GM23338 (cell line): ENCODE measurements around the gene DACH1. TPM values are rescaled to one million over a fixed set of nuclear protein-coding genes. Genes with fewer than 3 reads are reported as not detected.

Source experiments
- ATAC-seq: fragments of 200-7000 bp; cut with Tn5 transposase; 3 replicates; pipeline ENCODE4 v1.9.1; 2020
- DNase-seq: peaks from one replicate; pipeline ENCODE4 v3.0.0-alpha.2; 2015; ENCODE audit warnings: low spot score
- H2AFZ ChIP-seq: fragments of 200-600 bp; sonication (generic); 2 replicates; pipeline ENCODE4 v1.8.0; 2016; ENCODE audit warnings: antibody characterized with exemption, mild to moderate bottlenecking, moderate library complexity
- H3F3A ChIP-seq: fragments of 200-600 bp; sonication (generic); replicated peaks from 2 replicates; pipeline ENCODE4 v1.8.0; 2017; ENCODE audit warnings: antibody characterized with exemption, mixed run types, low read depth
- H3K27ac ChIP-seq: fragments of 200-600 bp; sonication (generic); 2 replicates; pipeline ENCODE4 v1.6.1; 2016; ENCODE audit warnings: low read depth
- H3K27me3 ChIP-seq: fragments of 200-600 bp; sonication (generic); 2 replicates; pipeline ENCODE4 v1.8.0; 2016; ENCODE audit warnings: mild to moderate bottlenecking, mixed run types, moderate library complexity; ENCODE audit not compliant: insufficient read depth
- H3K36me3 ChIP-seq: fragments of 200-600 bp; sonication (generic); 2 replicates; pipeline ENCODE4 v1.8.0; 2016; ENCODE audit warnings: mild to moderate bottlenecking; ENCODE audit not compliant: insufficient read depth
- H3K4me1 ChIP-seq: fragments of 200-600 bp; sonication (generic); 2 replicates; pipeline ENCODE4 v1.8.0; 2016; ENCODE audit warnings: mild to moderate bottlenecking, moderate library complexity; ENCODE audit not compliant: insufficient read depth
- H3K4me2 ChIP-seq: fragments of 200-600 bp; sonication (generic); 2 replicates; pipeline ENCODE4 v1.7.1; 2017; ENCODE audit warnings: mixed run types
- H3K4me3 ChIP-seq: fragments of 200-600 bp; sonication (generic); 2 replicates; pipeline ENCODE4 v1.6.1; 2016; ENCODE audit warnings: mixed run types
- H3K79me2 ChIP-seq: fragments of 200-600 bp; sonication (generic); replicated peaks from 2 replicates; pipeline ENCODE4 v1.8.0; 2017; ENCODE audit warnings: mild to moderate bottlenecking; ENCODE audit not compliant: insufficient read depth
- H3K9me2 ChIP-seq: fragments of 200-600 bp; sonication (generic); 2 replicates; pipeline ENCODE4 v1.8.0; 2017; ENCODE audit not compliant: insufficient read depth
- H4K20me1 ChIP-seq: fragments of 200-600 bp; sonication (generic); replicated peaks from 2 replicates; pipeline ENCODE4 v1.8.0; 2017; ENCODE audit warnings: mild to moderate bottlenecking; ENCODE audit not compliant: insufficient read depth
- H3K27ac Mint-ChIP-seq: 2 replicates; pipeline ENCODE4 v1.8.0; 2020; ENCODE audit warnings: inconsistent platforms, mild to moderate bottlenecking, moderate library complexity, mixed read lengths
- H3K27me3 Mint-ChIP-seq: 3 replicates; pipeline ENCODE4 v1.8.0; 2022; ENCODE audit warnings: low read depth, mild to moderate bottlenecking, moderate library complexity, mixed read lengths, inconsistent platforms; ENCODE audit not compliant: insufficient read depth, poor library complexity
- H3K36me3 Mint-ChIP-seq: 3 replicates; pipeline ENCODE4 v1.8.0; 2021; ENCODE audit warnings: low read depth, mild to moderate bottlenecking, inconsistent platforms, moderate library complexity, mixed read lengths
- H3K4me1 Mint-ChIP-seq: 3 replicates; pipeline ENCODE4 v1.8.0; 2020; ENCODE audit warnings: mild to moderate bottlenecking, inconsistent platforms, mixed read lengths
- H3K4me3 Mint-ChIP-seq: 3 replicates; pipeline ENCODE4 v1.8.0; 2021; ENCODE audit warnings: moderate library complexity, mild to moderate bottlenecking, inconsistent platforms, mixed read lengths
- H3K9me3 Mint-ChIP-seq: 3 replicates; pipeline ENCODE4 v1.8.0; 2020; ENCODE audit warnings: moderate library complexity, mild to moderate bottlenecking, inconsistent platforms, mixed read lengths
- CREB1 ChIP-seq: fragments of 250-450 bp; sonication (Bioruptor Pico); IDR thresholded peaks from 2 replicates; pipeline ENCODE4 v1.5.0; 2020; ENCODE audit warnings: low read depth, mild to moderate bottlenecking, moderate library complexity
- ETS1 ChIP-seq: IDR thresholded peaks from 2 replicates; pipeline ENCODE4 v1.6.1; 2016; ENCODE audit warnings: antibody characterized with exemption
- EZH2phosphoT487 ChIP-seq: fragments of 200-600 bp; sonication (generic); IDR thresholded peaks from one replicate; pipeline ENCODE4 v1.8.1; 2018; ENCODE audit warnings: antibody characterized with exemption; ENCODE audit not compliant: unreplicated experiment
- NANOG ChIP-seq: IDR thresholded peaks from 2 replicates; pipeline ENCODE4 v1.6.1; 2016; ENCODE audit warnings: antibody characterized with exemption, borderline replicate concordance
- POLR2AphosphoS5 ChIP-seq: IDR thresholded peaks from 2 replicates; pipeline ENCODE4 v1.6.1; 2016; ENCODE audit warnings: antibody characterized with exemption, low read depth
- STAT1 ChIP-seq: IDR thresholded peaks from one replicate; pipeline ENCODE4 v1.6.1; 2016; ENCODE audit warnings: antibody characterized with exemption; ENCODE audit not compliant: unreplicated experiment
- ZNF114 ChIP-seq: fragments of 250-450 bp; sonication (Bioruptor Pico); IDR thresholded peaks from 2 replicates; pipeline ENCODE4 v1.5.0; 2020; ENCODE audit warnings: mild to moderate bottlenecking, moderate library complexity
- ZNF462 ChIP-seq: fragments of 250-450 bp; sonication (Bioruptor Pico); IDR thresholded peaks from 2 replicates; pipeline ENCODE4 v1.5.0; 2020; ENCODE audit warnings: mild to moderate bottlenecking, moderate library complexity
- polyA plus RNA-seq: library from polyadenylated mRNA; unstranded; fragments of >200 nt; fragmentation: Nextera tagmentation; extraction: Ambion mirVana; gene quantifications from 2 replicates; pipeline ENCODE4 v1.2.1, GENCODE V29; 2016
- total RNA-seq: library from RNA; depleted of rRNA; stranded (reverse); fragments of >200 nt; shearing (Covaris generic); gene quantifications from 2 replicates; pipeline ENCODE4 v1.2.3, GENCODE V29; 2014
- TF ChIP-seq, protein P1 (sequence below), 2 experiments: fragments of 200-600 bp in 1 of 2; sonication (generic) in 1 of 2; conservative IDR thresholded peaks; 2 replicates each; pipeline versions ENCODE4 v1.5.1 to v1.6.1; 2016 to 2017; ENCODE audit warnings: antibody characterized with exemption in 2 of 2, low read depth in 2 of 2, mild to moderate bottlenecking in 2 of 2, moderate library complexity in 1 of 2

DACH1 gene
- total and polyA plus RNA-seq, 2 experiments from 2014 or later = 0.45 to 0.57 TPM

- Histone ChIP-seq H4K20me1 (no peaks in the 10 kb centered on the region), H3K27me3 (no peaks in the 10 kb centered on the region), H2AFZ (no peak overlapping the region), H3K4me1 (no peaks in the 10 kb centered on the region; the same call in 1 of the 2 replicates), H3K4me3 (no peak overlapping the region), H3K4me2 (no peak overlapping the region), H3F3A (no peaks in the 10 kb centered on the region), H3K27ac (no peak overlapping the region), H3K9me2 (no peaks in the 10 kb centered on the region; the same call in 1 of the 2 replicates), H3K79me2 (no peaks in the 10 kb centered on the region), H3K36me3 (no peaks in the 10 kb centered on the region)
- no peaks in the 10 kb centered on the region for H3K9me3 Mint-ChIP-seq
- H3K4me3 Mint-ChIP-seq = no peak overlapping the region
- H3K4me1 Mint-ChIP-seq = no peaks in the 10 kb centered on the region
- no peaks in the 10 kb centered on the region for H3K36me3 Mint-ChIP-seq
- ATAC-seq (no peak), DNase-seq (no peak)
- TF ChIP-seq CREB1 = no peak
- TF ChIP-seq NANOG = no peak
- no peak for TF ChIP-seq STAT1
- TF ChIP-seq, protein P1, sequence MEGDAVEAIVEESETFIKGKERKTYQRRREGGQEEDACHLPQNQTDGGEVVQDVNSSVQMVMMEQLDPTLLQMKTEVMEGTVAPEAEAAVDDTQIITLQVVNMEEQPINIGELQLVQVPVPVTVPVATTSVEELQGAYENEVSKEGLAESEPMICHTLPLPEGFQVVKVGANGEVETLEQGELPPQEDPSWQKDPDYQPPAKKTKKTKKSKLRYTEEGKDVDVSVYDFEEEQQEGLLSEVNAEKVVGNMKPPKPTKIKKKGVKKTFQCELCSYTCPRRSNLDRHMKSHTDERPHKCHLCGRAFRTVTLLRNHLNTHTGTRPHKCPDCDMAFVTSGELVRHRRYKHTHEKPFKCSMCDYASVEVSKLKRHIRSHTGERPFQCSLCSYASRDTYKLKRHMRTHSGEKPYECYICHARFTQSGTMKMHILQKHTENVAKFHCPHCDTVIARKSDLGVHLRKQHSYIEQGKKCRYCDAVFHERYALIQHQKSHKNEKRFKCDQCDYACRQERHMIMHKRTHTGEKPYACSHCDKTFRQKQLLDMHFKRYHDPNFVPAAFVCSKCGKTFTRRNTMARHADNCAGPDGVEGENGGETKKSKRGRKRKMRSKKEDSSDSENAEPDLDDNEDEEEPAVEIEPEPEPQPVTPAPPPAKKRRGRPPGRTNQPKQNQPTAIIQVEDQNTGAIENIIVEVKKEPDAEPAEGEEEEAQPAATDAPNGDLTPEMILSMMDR (conservative IDR thresholded peaks at IDR 0.05; ENCODE audit: low read depth in 2 of 2) = no peak
- no peak for TF ChIP-seq ETS1
- no peak for TF ChIP-seq ZNF114 (CRISPR knock-in tag)
- TF ChIP-seq EZH2phosphoT487 = no peak
- H3K27ac Mint-ChIP-seq = no peak overlapping the region
- no peaks in the 10 kb centered on the region for H3K27me3 Mint-ChIP-seq
Observed at GRCh38 chr13:71481501-71481900, 385.5 kb downstream of the DACH1 start.

GRCh38 chr13:71481046-71481445 is 386.0 kb downstream of the DACH1 start:
- Histone ChIP-seq H3K4me1 (no peaks in the 10 kb centered on the region; the same call in 1 of the 2 replicates), H3K79me2 (no peaks in the 10 kb centered on the region), H3K27me3 (no peaks in the 10 kb centered on the region), H3F3A (no peaks in the 10 kb centered on the region), H2AFZ (no peak overlapping the region), H4K20me1 (no peaks in the 10 kb centered on the region), H3K4me2 (no peak overlapping the region), H3K9me2 (no peaks in the 10 kb centered on the region; the same call in 1 of the 2 replicates), H3K27ac (no peak overlapping the region), H3K36me3 (no peaks in the 10 kb centered on the region), H3K4me3 (no peak overlapping the region)
- ATAC-seq (no peak), DNase-seq (no peak)
- Mint-ChIP-seq H3K27me3 (no peaks in the 10 kb centered on the region), H3K27ac (no peak overlapping the region), H3K9me3 (no peaks in the 10 kb centered on the region), H3K36me3 (no peaks in the 10 kb centered on the region), H3K4me1 (no peaks in the 10 kb centered on the region), H3K4me3 (no peak overlapping the region)
- TF ChIP-seq CREB1 (no peak), ZNF114 (CRISPR knock-in tag) (no peak), ZNF462 (CRISPR knock-in tag) (no peak), NANOG (no peak), POLR2AphosphoS5 (no peak)
- TF ChIP-seq, protein P1 (conservative IDR thresholded peaks at IDR 0.05; ENCODE audit: low read depth in 2 of 2) = no peak
